HG03103 (cell line): ENCODE measurements around the gene RC3H1.
"Not testable (repeated sequence)": the region's sequence is repeated elsewhere in the genome, so short reads cannot be mapped to it uniquely, and the experiment has no call there.

Experiments
- ATAC-seq: cut with Tn5 transposase; IDR thresholded peaks from one replicate; pipeline ENCODE4 v1.9.1; 2021; ENCODE audit warnings: low read depth; ENCODE audit not compliant: unreplicated experiment

RC3H1 gene

GRCh38 chr1:174022080-174022975, at the start of gene RC3H1:
Gene RC3H1, minus strand, starts transcription at chr1:174022357. Its CDS starts 29,372 bp downstream, at chr1:173992985.
- peak; percentile 81 for ATAC-seq

GRCh38 chr1:174070614-174071013, 48.5 kb upstream of the RC3H1 start:
- ATAC-seq = no peak

GRCh38 chr1:174068000-174068399, 45.8 kb upstream of the RC3H1 start:
- no peak for ATAC-seq

GRCh38 chr1:174060090-174060489, 37.9 kb upstream of the RC3H1 start:
- no peak for ATAC-seq

GRCh38 chr1:174058624-174059023, 36.5 kb upstream of the RC3H1 start:
- ATAC-seq = no peak

GRCh38 chr1:174056609-174057008, 34.5 kb upstream of the RC3H1 start:
- ATAC-seq = not testable (repeated sequence)

- ATAC-seq = not testable (repeated sequence)
These were observed 33.6 kb upstream of the RC3H1 start for GRCh38 chr1:174055797-174056196.

- ATAC-seq = no peak
These were observed 31.7 kb upstream of the RC3H1 start for GRCh38 chr1:174053826-174054225.

- ATAC-seq = no peak
These were observed 30.5 kb upstream of the RC3H1 start for GRCh38 chr1:174052621-174053020.

GRCh38 chr1:174051956-174052355, 29.8 kb upstream of the RC3H1 start:
- no peak for ATAC-seq

GRCh38 chr1:174049514-174049913, 27.4 kb upstream of the RC3H1 start:
- no peak for ATAC-seq

GRCh38 chr1:174044418-174045222, 22.5 kb upstream of the RC3H1 start:
- no peak for ATAC-seq

GRCh38 chr1:174042509-174042908, 20.4 kb upstream of the RC3H1 start:
- not testable (repeated sequence) for ATAC-seq

GRCh38 chr1:174041369-174041768, 19.2 kb upstream of the RC3H1 start:
- no peak for ATAC-seq

- ATAC-seq = no peak
These were observed 18.2 kb upstream of the RC3H1 start for GRCh38 chr1:174040387-174040786.

- ATAC-seq = no peak
These were observed 16.9 kb upstream of the RC3H1 start for GRCh38 chr1:174039027-174039426.

- ATAC-seq = no peak
These were observed 14.6 kb upstream of the RC3H1 start for GRCh38 chr1:174036798-174037197.

GRCh38 chr1:174036204-174036603, 14.0 kb upstream of the RC3H1 start:
- ATAC-seq = no peak

GRCh38 chr1:174032671-174033222, 10.6 kb upstream of the RC3H1 start:
- no peak for ATAC-seq

GRCh38 chr1:174031099-174031498, 8.9 kb upstream of the RC3H1 start:
- no peak for ATAC-seq

- ATAC-seq = no peak
These were observed 6.3 kb upstream of the RC3H1 start for GRCh38 chr1:174028495-174028894.
